Amniotic stem cell (primary cell): ENCODE measurements around the gene TPK1.

ENCODE experiments used
- DNase-seq: peaks from one replicate; lab custom pipeline; 2025; lab: John Stamatoyannopoulos, UW

TPK1 gene

DNA sequence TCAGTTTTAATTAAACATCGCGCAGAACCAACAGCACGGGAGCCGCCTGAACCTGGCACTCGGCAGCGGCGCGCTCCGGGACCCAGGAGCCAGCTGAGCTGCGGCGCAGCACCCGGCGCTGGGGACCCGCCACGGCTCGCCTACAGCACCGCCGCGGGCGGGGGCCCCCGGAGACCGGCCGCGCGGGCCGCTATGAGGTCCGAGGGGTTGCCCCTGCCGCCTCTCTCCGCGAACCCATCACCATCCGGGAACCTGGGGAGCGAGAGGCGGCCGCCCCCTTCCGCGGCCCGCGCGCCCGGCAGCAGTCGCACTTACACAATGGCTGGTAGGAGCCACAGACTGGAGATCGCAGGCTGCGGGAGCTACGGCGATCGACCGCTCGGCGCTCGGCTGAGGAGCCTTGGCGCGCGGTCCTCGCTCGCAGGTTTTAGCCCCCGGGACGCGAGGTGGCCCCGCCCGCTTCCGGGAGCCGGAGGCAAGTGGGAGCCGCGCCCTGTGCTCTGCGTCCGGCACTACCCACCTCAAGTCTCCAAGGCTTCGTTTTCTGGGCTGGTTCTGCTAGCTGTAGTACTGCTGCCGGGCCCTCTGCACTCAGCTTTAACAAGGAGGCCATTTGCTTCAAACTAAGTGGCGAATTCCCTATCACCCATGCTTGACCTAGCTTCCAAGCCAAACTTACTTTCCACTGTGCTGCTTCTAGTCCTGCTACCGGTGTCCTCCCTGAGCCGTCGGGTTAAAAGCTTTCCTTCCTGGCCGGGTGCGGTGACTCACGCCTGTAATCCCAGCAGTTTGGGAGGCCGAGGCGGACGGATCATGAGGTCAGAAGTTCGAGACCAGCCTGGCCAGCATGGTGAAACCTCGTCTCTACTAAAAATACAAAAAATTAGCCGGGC lies at the start of gene TPK1:
TPK1 (minus strand) TSS at position 402 of the 893 bp plus-strand sequence. CDS start 451 bp downstream, outside the sequence.
- peak; percentile 53 for DNase-seq

DNA sequence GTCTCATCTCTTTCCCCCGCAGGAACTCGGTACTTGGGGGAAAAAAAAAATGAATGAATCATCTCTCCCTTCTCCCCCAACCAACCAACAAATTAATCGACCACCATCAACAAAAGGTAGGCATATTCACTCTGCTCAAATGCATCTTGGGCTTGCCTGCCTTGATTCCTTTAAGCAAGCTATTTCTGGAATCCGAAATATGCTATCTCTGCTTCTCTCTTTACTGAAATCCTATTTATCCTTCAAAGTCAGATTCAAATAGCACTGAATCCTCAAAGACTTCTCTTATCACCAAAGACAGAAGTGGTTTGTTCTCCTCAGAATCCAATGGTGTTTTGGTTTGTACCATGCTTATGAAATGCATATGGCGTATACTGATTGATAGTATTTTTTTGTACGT lies 49.6 kb upstream of the TPK1 start:
- no peak for DNase-seq

DNA sequence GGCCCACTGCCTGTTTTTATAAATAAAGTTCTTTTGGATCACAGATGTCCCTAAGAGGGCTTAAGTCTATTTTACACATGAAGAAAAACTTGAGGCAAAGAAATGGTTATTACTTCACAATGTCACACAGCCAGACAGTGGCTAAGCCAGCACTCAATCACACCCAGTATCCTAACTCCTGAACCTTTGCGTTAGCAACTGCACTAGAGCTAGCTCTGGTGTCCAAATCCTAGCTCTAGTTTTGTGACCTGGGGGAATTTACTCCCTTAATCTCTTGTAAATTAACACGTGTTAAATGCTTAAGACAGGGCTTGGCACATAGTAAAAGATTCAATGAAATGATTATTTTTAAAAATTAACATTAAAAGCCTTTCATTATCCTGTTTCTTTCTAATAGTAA lies 49.0 kb upstream of the TPK1 start:
- no peak for DNase-seq

DNA sequence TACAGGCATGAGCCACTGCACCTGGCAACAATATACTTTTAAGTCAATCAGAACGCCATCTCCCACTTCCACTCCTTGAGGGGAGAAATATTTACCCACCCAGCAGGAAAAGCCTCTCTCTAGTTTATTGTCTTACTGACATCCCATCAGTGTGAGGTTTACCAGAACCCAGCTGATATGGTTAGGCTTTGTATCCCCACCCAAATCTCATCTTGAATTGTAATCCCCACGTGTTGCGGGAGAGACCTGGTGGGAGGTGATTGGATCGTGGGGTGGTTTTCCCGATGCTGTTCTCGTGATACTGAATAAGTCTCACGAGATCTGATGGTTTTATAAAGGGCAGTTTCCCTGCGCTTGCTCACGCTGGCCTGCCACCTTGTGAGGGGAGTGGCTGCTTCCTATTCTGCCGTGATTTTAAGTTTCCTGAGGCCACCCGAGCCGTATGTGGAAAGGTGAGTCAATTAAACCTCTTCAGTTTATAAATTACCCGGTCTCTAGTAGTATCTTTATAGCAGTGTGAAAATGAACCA lies 37.5 kb upstream of the TPK1 start:
- DNase-seq, result no peak

DNA sequence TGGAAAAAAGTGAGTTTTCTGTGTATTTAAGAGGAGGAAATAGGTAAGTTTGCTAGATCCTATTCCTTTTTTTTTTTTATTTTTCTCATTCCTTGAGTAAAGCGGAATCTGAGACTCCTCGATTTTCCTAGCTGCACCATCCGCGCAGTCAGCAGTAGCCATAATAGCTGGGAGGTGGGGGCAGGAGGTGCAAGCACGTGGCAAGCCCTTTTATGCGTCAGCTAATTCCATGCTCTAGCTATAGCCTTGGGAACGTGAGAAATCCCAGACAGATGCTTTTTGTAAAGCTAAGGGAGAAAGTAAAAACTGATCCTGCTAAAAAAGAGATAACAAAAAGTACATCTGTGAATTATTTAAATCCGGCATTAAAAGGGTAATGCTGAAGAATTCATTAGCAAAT lies 33.2 kb upstream of the TPK1 start:
- no peak for DNase-seq

DNA sequence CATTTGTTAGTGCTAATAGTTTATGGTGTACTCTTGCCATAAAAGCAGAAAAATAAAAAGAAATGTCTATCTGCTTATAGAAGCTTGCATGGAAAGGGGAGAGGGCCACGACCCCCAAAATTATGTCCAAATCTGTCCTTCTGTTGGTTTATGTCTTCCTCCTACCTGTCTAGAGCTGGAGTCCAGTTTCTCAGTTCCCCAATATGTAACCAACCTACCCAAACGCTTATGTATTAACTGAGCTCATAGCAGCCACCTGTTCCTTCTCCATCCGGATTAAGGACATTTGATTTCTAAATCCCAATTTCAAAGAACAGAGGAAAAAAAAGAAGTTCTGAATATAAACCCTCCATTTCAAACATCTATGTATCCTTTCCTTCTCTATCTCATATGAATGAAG lies 30.3 kb upstream of the TPK1 start:
- no peak for DNase-seq

DNA sequence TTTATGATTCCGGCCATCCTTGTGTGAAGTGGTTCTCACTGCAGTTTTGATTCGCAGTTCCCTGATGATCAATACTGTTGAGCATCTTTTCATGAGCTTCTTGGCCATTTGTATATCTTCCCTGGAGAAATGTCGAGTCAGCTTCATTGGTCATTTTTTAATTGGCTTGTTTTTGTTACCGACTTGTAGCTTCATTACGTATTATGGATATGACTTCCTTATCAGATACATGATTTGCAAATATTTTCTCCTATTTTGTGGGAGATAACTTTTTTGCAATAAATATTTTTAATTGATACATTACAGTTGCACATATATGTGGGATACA lies 27.4 kb upstream of the TPK1 start:
- no peak for DNase-seq

DNA sequence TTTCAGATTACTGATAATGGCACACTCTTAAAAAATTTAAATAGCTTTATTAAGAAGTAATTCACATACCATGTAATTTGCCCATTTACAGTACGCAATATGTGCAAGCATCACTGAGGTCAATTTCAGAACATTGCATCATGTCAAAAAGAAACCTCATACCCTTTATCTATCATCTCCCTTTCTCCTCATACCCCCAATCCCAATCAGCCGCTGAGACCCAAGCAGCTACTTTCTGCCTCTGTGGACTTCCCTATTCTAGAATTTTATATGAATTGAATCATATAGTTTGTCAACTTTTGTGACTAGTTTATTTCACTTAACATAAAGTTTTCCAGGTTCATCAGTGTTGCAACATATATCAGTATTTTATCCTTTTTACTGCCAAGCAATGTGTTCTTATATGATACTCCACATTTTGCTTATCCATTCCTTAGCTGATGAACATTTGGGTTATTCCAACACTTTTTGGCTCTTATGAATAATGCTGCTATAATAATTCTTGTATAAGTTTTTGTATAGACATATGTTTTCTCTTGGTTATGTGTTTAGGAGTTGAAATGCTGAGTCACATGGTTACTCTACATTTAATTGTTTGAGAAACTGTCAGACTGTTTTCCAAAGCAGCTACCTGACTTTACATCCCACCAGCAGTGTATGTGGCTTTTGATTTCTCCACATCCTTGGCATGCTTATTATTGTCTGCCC lies 26.9 kb upstream of the TPK1 start:
- DNase-seq, result no peak

DNA sequence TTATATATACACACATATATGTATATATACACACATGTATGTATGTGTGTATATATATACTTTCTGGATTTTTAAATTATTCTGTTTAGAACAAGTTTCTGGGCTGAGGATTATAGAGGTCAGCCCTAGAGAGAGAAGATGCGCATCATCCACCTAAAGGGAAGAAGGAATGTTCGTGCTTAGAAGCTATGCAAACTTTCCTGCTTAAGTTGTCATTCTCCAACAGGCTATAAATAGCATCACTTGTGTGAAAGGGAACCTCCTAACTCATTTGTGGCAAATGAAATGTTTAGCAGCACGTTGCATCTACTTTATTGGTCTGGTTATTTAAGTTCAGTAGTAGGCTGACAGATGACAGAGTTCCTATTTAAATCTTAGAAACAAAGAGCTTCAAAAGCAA lies 23.9 kb upstream of the TPK1 start:
- no peak for DNase-seq

DNA sequence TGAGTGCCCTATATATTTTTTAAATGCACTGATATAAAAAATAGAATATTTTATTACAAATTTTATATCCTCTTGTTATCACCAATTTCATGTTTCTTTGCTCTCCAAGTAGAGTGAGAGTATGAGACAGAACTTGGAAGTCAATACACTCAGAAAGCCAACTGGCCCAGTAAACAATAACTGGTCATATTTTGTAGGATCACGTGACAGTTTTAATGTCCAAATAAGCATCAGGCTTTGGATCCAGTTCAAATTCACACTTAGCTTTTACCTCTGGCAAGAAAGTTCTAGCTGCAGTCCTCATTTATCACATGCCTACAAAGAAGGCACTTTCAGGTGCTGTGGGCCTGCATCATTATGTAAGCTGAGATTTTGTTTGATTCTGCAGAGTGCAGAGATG lies 21.6 kb upstream of the TPK1 start:
- DNase-seq, result no peak

DNA sequence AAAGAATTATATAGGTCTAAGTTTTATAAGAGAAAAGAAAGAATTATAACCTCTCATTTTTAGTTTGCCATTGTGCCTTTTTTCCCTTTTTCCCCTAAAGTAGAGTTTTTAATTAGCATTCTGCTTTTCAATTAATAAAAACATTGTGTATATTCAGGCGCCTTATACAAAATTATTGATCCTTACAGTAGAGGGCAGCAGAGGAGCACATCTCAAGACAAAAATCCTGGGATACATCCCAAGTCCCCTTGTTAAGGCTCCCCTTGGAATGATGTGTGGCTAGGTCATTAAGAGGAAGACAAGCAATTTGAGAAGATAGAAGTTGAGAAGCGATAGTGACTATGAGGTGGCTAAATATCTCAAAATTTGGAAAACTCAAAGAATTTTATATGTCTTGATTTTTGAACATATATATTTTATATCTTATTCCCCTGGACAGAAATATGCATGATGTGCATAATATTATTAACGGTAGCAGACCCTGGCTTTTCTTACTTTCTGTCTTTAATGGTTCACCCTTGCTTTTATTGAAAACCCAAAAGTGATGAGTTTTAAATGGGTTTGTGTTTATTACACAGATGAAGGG lies 19.1 kb upstream of the TPK1 start:
- no peak for DNase-seq

DNA sequence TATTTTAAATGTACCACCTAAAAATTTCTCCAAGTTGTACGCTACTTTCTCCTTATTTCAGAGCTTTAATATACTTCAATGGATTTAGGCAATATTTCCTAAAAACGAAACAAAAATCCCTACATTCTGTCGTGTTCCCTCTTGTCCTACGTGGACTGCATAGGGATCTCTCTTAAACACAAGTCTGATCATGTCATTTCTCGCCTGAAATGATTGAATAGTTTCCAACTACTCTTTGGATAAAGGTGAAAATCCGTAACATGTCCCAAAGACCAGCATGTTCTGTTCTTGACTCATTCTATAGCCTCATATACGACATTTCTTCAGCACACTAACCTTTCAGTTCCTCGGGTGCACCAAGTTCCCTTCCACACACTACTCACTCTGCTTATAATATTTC lies 17.7 kb upstream of the TPK1 start:
- no peak for DNase-seq

DNA sequence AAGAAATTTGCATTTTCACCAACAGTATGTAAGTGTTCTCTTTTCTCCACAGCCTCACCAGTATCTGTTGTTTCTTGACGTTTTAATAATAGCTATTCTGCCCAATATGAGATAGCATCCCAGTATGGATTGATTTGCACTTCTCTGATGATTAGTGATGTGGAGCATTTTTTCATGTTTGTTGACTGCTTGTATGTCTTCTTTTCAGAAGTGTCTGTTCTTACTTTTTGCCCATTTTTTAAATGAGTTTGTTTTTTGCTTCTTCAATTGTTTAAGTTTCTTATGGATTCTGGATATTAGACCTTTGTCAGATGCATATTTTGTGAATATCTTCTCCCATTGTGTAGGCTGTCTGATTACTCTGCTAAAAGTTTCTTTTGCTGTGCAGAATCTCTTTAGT lies 12.2 kb upstream of the TPK1 start:
- no peak for DNase-seq

DNA sequence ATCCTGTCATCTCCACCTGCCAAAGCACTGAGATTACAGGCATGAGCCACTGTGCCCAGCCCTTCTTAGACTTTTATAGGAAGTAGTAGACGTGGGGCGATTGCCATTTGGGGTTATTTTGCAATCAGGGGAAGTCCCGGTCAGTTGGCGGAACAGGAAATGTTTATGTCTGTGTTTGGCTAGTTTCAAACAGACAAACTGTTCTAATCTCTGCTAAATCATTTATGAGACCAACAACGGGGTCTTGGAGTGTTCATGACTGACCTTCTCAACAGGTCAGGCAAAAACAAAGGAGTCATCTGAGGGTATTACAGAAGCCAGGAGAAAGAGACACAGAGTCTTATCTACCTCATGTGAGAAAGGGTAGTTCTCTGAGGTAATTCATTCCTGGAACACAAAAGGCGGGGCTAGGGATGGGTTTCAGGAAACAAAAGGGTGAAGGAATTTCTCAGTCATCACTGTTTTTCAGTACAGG lies 6.6 kb upstream of the TPK1 start:
- no peak for DNase-seq

DNA sequence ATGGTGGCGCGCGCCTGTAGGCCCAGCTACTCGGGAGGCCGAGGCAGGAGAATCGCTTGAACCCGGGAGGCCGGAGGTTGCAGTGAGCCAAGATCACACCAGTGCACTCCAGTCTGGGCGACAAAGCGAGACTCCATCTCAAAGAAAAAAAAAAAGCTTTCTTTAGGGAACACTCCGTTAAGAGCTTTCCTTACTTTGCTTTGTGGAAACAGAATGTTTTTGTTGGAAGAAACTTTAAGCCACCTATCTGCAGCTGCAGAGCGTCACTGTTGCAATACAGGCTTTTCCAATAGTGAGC lies 641 bp upstream of the TPK1 start:
- DNase-seq, result no peak

DNA sequence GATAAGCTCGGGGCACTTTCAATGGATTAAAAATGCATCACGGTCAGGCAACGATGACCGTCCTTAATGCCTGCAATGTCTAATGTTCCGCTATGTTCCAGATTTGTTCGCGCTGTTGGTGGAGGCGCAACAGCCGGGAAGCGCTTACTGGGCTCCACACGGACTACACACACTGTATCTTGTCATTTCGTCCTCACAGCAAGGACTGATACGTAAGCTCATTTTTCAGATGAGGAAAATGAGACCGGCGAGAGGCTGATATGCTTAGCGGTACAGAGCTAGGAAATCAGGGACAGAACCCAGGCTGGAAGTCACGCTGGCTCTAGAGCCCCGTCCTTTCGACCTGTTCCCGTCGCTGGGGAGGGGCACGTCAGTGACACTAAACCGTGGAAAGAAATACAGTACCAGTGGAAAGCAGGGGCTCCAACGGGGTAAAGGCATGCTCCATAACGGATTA lies 670 bp downstream of the TPK1 start:
- DNase-seq, result no peak

DNA sequence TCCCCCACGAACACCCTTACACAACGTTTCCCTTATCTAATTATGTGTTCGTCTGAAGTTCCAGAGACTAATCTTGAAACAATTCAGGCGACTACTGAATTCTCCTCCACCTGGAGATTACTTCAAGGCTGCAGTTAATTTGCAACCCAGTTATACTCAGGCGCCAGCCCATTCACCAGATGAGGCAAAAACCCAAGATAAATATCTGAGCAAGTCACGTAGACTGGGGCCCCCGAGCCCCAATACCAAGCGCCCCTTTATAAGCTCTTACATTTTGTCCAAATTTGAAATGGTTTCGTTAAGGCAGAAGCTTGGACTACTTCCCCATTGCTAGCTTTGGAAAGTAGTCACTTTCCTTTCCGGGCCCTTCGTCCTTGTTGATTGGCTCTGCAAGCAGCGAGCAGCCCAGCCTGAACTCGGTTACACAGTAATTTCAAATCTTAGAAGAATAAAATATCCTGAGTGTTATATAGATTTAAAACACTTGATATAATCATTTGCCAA lies 1.2 kb downstream of the TPK1 start:
- no peak for DNase-seq

DNA sequence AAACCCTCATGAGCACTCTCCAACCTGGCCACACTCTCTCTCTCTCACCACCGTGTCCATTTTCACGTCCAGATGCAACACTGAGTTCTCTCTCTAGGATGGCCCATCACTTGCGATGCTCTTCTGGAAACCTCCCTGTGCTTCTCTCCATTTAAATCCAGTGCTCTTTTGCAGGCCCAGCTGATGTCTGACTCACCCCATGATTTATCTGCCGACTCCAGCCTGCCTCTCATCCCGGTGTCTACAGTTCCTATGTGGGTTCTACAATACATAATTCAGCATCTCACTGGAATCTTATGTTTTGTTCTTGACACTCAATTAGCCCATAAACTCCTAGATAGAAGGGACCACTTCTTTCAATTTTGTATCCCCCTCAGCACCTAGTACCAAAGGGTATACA lies 5.0 kb downstream of the TPK1 start:
- no peak for DNase-seq

DNA sequence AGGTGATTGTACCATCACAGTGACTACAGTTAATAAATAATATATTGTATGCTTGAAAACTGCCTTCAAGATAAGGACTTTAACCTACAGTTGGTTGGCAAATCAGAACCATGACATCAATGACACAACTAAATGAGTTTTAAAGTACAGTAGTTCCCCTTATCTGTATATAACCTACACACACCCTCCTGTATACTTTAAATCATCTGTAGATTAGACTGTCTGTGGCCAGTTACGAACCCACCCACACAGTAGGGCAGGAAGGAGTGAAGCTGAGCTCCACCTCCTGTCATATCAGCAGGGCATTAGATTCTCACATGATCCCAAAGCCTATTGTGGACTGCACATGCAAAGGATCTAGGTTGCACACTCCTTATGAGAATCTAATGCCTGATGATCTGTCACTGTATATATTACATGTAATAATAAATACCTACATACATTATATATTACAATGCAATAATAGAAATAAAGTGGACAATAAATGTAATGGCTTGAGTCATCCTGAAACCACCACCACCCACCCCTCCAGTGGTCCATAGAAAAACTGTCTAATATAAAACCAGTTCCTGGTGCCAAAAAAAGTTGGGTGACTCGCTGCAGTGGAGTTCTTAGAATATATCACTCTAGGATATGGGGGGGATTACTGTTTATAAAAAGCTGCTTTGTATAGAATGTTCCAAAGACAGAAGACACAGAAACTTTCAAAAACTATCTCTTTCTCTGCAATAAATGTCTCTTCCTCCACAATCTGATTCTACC lies 5.6 kb downstream of the TPK1 start:
- no peak for DNase-seq

DNA sequence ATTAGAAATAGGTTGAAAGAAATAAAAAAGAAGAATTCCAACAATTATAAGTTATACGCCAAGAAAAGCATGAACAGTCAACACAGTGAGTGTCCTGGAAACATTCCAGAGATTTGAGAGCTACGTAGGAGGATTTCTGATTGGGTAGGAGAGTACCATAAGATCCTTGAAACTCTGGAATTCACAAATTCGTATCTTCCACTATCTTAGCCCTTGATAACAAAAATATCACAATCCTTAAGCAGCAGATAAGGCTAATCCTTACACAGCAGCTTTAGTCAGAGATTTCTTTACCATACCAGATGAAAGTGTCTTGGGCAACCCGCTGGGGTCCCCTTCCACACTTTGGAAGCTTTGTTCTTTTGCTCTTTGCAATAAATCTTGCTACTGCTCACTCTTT lies 8.2 kb downstream of the TPK1 start:
- DNase-seq, result no peak

DNA sequence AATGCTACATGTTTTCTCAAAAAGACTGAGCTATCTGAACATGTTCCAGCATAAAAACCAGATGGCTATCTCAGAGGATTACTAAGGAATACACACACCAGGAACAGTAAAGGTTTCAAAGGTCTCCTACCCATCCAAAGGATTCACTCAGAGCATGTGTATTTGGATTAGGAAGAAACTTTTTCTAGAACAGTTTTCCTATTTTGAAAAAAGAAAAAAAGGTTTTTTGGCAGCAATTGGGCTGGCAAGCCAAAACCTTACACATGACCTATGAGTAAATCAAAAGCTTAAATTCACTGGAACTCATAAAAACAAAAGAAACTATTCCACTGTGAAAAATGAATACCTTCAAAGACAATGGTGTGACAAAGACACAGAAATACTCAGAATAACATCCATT lies 9.6 kb downstream of the TPK1 start:
- no peak for DNase-seq

DNA sequence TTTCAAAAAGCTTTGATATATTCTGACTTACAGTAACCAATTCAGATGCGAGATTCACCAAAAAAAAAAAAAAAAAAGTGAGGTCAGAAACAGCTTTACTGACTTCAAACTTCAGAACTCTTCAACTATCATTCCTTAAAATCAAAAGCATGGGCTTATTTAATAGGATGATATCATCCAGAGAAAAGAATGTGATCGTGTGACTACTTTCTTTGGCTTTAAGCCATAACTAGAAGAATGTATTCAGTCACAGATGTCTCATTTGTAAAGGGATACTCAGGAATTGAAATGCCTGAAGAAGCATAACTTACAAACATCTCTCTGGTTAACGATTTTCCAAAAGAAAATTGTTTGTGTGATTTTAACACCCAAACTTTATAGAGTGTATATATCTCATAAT lies 11.5 kb downstream of the TPK1 start:
- peak; percentile 14 for DNase-seq
